ENCODE measurements around the gene MRPL2.

The MRPL2 gene

DNA sequence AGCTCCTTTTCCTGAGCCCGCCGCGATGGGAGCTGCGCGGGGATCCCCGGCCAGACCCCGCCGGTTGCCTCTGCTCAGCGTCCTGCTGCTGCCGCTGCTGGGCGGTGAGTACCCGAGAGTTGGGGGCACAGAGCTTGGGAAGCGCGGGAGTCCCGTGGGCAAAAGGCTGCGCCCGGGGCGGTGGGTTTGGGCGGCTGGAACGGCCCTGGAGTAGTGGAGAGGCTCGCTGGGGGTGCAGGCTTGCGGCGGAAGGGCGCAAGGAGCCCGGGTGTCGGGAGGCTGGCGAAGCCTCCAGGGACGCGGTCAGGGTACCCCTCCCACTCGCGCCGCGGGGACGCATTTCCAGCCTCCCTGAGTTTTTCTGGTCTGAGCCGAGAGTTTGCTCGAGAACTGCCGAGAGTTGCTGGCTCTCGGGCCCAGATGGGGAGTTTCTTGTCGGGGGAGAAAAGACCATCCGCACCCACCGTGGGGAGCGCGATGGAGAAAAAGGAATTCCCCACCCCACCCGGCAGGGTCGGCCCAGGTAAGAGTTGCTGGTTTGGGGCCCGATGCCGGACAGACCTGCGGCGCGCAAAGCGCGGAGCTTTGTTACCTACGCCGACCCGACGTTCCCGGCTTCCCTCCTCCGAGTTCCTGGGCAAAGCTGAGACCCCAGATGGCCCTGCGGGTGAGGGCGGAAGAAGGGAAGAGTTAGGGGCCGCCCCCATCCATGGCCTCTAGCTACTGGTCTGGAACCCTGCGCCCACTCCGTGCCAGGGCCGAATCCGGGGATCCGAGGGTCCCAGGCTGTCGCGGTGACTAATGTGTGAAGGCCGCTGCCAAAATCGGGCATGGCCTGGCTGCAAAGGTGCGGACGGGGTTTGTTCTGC, 17.5 kb upstream of the MRPL2 start:
- DNase-seq (ENCODE audit: low read depth): no peak
- TF ChIP-seq, protein P1, sequence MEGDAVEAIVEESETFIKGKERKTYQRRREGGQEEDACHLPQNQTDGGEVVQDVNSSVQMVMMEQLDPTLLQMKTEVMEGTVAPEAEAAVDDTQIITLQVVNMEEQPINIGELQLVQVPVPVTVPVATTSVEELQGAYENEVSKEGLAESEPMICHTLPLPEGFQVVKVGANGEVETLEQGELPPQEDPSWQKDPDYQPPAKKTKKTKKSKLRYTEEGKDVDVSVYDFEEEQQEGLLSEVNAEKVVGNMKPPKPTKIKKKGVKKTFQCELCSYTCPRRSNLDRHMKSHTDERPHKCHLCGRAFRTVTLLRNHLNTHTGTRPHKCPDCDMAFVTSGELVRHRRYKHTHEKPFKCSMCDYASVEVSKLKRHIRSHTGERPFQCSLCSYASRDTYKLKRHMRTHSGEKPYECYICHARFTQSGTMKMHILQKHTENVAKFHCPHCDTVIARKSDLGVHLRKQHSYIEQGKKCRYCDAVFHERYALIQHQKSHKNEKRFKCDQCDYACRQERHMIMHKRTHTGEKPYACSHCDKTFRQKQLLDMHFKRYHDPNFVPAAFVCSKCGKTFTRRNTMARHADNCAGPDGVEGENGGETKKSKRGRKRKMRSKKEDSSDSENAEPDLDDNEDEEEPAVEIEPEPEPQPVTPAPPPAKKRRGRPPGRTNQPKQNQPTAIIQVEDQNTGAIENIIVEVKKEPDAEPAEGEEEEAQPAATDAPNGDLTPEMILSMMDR (IDR thresholded peaks at IDR 0.05; ENCODE audit: control insufficient read depth, insufficient read depth, low read depth, low read length, missing control alignments): no peak
- H3K4me3 ChIP-seq (ENCODE audit: control insufficient read depth, low read depth, low read length): peak overlapping the region; percentile 69

DNA sequence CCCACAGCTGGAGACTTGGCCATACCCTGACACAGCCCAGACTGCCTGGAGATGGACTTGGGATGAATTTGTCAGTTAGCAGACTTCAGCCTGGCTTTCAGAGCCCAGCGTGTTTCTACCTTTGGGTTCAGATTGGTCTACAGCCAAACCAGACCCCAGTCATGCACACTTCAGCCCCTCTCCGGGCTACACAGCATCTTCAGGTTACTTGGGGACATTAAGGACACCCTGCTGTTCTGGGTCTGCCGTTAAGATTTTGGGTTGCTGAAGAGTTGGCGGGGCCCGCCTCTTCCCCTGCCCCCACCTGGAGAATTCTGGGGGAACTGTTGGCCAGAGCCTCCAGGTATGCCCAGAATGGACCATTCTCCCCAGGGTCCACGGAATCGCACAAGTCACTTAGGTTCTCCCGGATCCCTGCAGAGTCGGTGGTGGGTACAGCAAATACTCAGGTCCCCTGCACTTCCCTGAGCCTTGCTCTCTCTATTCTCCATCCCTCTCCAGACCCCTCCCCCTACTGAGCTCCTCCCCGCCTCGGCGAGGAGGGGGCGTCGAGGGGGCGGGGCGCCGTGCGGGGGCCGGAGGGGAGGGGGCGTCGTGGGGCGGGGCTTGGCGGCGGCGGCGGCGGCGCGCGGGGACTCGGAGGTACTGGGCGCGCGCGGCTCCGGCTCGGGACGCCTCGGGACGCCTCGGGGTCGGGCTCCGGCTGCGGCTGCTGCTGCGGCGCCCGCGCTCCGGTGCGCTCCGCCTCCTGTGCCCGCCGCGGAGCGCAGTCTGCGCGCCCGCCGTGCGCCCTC, 16.6 kb upstream of the MRPL2 start, which contains the start of gene PTK7:
Gene PTK7, plus strand, starts transcription at position 645 of the 794 bp plus-strand sequence. CDS start 175 bp downstream, outside the sequence.
- peak within 1 kb of the TSS; percentile 69 for H3K4me3 ChIP-seq (ENCODE audit: control insufficient read depth, low read depth, low read length)
- TF ChIP-seq, protein P1 (IDR thresholded peaks at IDR 0.05; ENCODE audit: control insufficient read depth, insufficient read depth, low read depth, low read length, missing control alignments): no peak
- no peak for DNase-seq (ENCODE audit: low read depth)

DNA sequence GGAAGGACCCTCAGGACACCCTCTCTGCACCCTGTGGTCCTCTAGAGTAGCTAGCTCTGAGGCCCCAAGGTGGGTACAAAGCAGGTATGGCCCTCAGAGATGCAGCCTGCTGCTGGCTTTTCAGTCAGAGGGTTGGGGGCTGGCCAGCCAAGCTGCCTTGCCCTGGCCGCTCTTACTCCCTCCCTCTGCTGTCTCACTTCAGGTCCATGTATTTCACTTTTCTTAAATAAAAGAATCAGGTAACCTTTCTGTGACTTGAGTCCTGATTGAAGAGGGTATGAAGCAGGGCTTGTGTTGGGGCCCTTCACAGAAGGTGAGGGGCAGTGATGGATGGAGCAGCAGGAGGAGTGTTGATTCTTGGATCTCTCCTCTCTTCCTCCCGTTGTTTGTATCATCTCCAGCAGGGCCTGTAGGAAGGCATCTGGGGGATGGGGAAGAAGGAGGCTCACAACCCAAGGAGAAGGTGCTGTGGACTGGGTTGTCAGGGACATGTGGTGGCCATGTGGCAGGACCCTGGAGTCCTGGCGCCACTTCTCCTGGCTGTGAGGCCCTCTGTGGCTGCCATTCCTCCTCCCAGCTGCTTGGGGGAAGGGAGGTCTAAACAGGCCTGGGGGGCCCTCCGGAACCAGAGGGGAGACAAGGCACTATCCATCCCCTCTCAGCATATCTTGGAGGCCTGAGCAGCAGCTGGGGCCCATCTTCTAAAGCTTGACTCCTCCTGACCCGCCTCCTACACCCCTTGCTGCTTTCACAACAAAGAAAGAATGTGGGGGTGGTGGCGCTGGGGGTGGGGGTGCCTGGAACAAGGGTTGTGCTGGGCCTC, 15.8 kb upstream of the MRPL2 start:
- TF ChIP-seq, protein P1 (IDR thresholded peaks at IDR 0.05; ENCODE audit: control insufficient read depth, insufficient read depth, low read depth, low read length, missing control alignments): no peak
- peak overlapping the region; percentile 35; the same call in 1 of the 2 replicates for H3K4me3 ChIP-seq (ENCODE audit: control insufficient read depth, low read depth, low read length)
- peak; percentile 46 for DNase-seq (ENCODE audit: low read depth)

DNA sequence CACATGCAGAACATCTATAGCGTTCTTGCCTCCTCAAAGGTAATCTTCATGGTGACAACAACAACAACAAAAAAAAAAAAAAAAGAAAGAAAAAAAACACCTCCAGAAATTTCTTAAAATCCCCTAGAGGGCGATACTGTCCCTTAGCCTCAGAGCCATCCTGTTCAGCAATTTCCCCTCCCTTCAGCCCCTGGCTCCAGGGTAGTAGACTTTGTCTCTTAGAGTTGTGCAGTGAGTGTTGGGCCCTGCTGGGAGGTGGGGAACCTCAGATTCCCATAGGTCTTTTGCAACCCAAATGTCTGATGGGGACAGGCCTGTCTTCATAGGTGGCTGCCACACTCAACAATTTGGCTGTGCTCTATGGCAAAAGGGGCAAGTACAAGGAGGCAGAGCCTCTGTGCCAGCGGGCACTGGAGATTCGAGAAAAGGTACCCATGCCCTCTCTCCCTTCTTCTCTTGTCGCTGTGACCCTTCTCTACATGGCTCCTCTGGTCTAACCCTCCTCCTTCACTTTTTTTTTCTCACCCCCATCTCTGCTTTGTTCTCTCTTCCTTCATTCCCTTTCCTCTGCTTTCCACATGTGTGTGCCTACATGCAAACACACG, 10.9 kb upstream of the MRPL2 start:
- H3K4me3 ChIP-seq (ENCODE audit: control insufficient read depth, low read depth, low read length): no peak overlapping the region
- peak; percentile 44 for DNase-seq (ENCODE audit: low read depth)
- TF ChIP-seq, protein P1 (IDR thresholded peaks at IDR 0.05; ENCODE audit: control insufficient read depth, insufficient read depth, low read depth, low read length, missing control alignments): peak; percentile 64

DNA sequence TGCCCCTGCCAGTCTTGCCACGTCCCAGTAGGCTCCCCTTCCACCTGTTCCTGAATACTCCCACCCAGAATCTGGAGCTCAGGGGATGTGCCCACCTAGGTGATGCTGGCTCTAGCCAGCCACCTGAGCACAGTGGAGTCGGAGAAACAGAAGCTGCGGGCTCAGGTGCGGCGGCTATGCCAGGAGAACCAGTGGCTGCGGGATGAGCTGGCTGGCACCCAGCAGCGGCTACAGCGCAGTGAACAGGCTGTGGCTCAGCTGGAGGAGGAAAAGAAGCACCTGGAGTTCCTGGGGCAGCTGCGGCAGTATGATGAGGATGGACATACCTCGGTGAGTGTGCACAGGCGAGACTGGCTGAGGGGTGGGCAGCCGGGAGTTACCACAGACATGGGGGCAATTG, 3.6 kb upstream of the MRPL2 start:
- TF ChIP-seq, protein P1 (IDR thresholded peaks at IDR 0.05; ENCODE audit: control insufficient read depth, insufficient read depth, low read depth, low read length, missing control alignments): no peak

More for the DNA sequence above, 3.6 kb upstream of the MRPL2 start:
- H3K4me3 ChIP-seq (ENCODE audit: control insufficient read depth, low read depth, low read length): no peak overlapping the region
- DNase-seq (ENCODE audit: low read depth): no peak

Measured in AG09309 (cell line).